WTC11 (cell line): Measurements from ENCODE around the gene MEIS1.

ENCODE experiments used
- SP1 ChIP-seq: sonication (generic); formaldehyde crosslinking; conservative IDR thresholded peaks from 2 replicates; pipeline ENCODE4 v1.8.1; 2022; ENCODE audit warnings: missing genetic modification reagents
- TCF7 ChIP-seq: sonication (generic); formaldehyde crosslinking; IDR thresholded peaks from 2 replicates; pipeline ENCODE4 v1.8.0; 2022; ENCODE audit warnings: mild to moderate bottlenecking, low read depth, missing genetic modification reagents, moderate library complexity
- TEAD1 ChIP-seq: sonication (generic); formaldehyde crosslinking; IDR thresholded peaks from 2 replicates; pipeline ENCODE4 v1.8.0; 2022; ENCODE audit warnings: mild to moderate bottlenecking, missing genetic modification reagents
- ZNF423 ChIP-seq: fragments of 250-450 bp; sonication (Bioruptor Pico); IDR thresholded peaks from 2 replicates; pipeline ENCODE4 v2.1.2; 2022; ENCODE audit warnings: mild to moderate bottlenecking, moderate library complexity
- TF ChIP-seq, protein P1 (sequence below): fragments of 200-600 bp; IDR thresholded peaks from 2 replicates; pipeline ENCODE4 v1.8.0; 2022; ENCODE audit warnings: antibody characterized with exemption

DNA sequence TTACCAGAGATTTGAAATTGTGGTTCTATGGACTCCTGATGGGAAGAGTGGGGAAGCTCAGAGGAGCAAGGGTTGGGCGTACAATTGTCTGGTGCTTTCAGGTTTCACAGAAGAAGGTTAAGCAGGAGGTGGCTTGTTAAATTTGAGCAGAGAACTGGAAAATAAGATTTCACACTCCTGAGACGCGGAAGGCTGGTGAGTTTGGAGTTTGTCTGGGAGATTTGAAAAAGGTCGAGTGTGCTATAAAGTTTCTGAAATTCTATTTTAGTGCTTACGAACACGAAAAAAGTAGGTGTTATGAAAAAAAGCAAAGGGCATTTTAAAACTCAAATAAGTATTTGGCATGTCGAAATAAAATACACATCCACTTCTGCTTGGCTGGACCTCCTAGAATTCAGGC lies 170.1 kb downstream of the MEIS1 start:
- TF ChIP-seq TCF7 (CRISPR knock-in tag): no peak
- TF ChIP-seq ZNF423 (CRISPR knock-in tag): no peak
- TF ChIP-seq SP1 (CRISPR knock-in tag): no peak
- no peak for TF ChIP-seq TEAD1 (CRISPR knock-in tag)
- TF ChIP-seq, protein P1, sequence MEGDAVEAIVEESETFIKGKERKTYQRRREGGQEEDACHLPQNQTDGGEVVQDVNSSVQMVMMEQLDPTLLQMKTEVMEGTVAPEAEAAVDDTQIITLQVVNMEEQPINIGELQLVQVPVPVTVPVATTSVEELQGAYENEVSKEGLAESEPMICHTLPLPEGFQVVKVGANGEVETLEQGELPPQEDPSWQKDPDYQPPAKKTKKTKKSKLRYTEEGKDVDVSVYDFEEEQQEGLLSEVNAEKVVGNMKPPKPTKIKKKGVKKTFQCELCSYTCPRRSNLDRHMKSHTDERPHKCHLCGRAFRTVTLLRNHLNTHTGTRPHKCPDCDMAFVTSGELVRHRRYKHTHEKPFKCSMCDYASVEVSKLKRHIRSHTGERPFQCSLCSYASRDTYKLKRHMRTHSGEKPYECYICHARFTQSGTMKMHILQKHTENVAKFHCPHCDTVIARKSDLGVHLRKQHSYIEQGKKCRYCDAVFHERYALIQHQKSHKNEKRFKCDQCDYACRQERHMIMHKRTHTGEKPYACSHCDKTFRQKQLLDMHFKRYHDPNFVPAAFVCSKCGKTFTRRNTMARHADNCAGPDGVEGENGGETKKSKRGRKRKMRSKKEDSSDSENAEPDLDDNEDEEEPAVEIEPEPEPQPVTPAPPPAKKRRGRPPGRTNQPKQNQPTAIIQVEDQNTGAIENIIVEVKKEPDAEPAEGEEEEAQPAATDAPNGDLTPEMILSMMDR: no peak
